ENCODE data around the gene TREML1.

GRCh38 chr6:41136911-41137310 is 17.2 kb downstream of the TREML1 start:
- TF ChIP-seq CTCF (IDR thresholded peaks at IDR 0.05) = no peak
- no peak for TF ChIP-seq POLR2A (IDR thresholded peaks at IDR 0.05)

Measured in uterus (tissue), 2 donors.